Ramos (cell line): Measurements from ENCODE around the gene IGLL5.

Source experiments
- in situ Hi-C: fragments of 300-500 bp; cut with MboI; formaldehyde crosslinking; loops from one replicate; pipeline ENCODE4 v1.14.3; 2022; ENCODE audit warnings: low sequenced_read_pairs; ENCODE audit not compliant: unreplicated experiment

The IGLL5 gene

GRCh38 chr22:22934543-22935055, 47.0 kb downstream of the IGLL5 start:
- in situ Hi-C loops = loop anchor here (5.0 kb wide), 1 partner anchor 242 kb away; no protein-coding TSS in a partner anchor

- in situ Hi-C loops = no loop called here
Measured at GRCh38 chr22:22935056-22935545, 47.5 kb downstream of the IGLL5 start.

- in situ Hi-C loops = no loop called here
Measured at GRCh38 chr22:22935546-22936157, 48.0 kb downstream of the IGLL5 start.

GRCh38 chr22:22936180-22936914, 48.7 kb downstream of the IGLL5 start:
- in situ Hi-C loops = no loop called here

GRCh38 chr22:22936915-22937656, 49.5 kb downstream of the IGLL5 start:
- in situ Hi-C loops = no loop called here

GRCh38 chr22:22937894-22938480, 50.4 kb downstream of the IGLL5 start:
- in situ Hi-C loops = no loop called here

- in situ Hi-C loops = no loop called here
Measured at GRCh38 chr22:22938672-22939587, 51.3 kb downstream of the IGLL5 start.

GRCh38 chr22:22939588-22940368, 52.2 kb downstream of the IGLL5 start:
- in situ Hi-C loops = loop anchor here (10.0 kb wide), 3 partner anchors 565 to 905 kb away; no protein-coding TSS in a partner anchor

GRCh38 chr22:22940961-22941605, 53.5 kb downstream of the IGLL5 start:
- in situ Hi-C loops = loop anchor here (10.0 kb wide), 3 partner anchors 566 to 906 kb away; no protein-coding TSS in a partner anchor

- in situ Hi-C loops = loop anchor here (10.0 kb wide), 3 partner anchors 567 to 907 kb away; no protein-coding TSS in a partner anchor
Measured at GRCh38 chr22:22941831-22942510, 54.4 kb downstream of the IGLL5 start.

- in situ Hi-C loops = loop anchor here (10.0 kb wide), 3 partner anchors 568 to 908 kb away; no protein-coding TSS in a partner anchor
Measured at GRCh38 chr22:22942511-22943329, 55.1 kb downstream of the IGLL5 start.

GRCh38 chr22:22943521-22944267, 56.1 kb downstream of the IGLL5 start:
- in situ Hi-C loops = loop anchor here (10.0 kb wide), 3 partner anchors 569 to 909 kb away; no protein-coding TSS in a partner anchor

- in situ Hi-C loops = loop anchor here (10.0 kb wide), 3 partner anchors 570 to 910 kb away; no protein-coding TSS in a partner anchor
Measured at GRCh38 chr22:22944268-22944985, 56.8 kb downstream of the IGLL5 start.

- in situ Hi-C loops = loop anchor here (10.0 kb wide), 3 partner anchors 570 to 910 kb away; no protein-coding TSS in a partner anchor
Measured at GRCh38 chr22:22945195-22945594, 57.6 kb downstream of the IGLL5 start.
